RKO (cell line): ENCODE results near the gene SEC11A.
A peak's percentile ranks its signal among the peaks of the same experiment; 100 is the strongest.
"Not testable (repeated sequence)": the region's sequence is repeated elsewhere in the genome, so short reads cannot be mapped to it uniquely, and the experiment has no call there.

Source experiments
- DNase-seq: peaks from one replicate; pipeline ENCODE4 v3.0.0-alpha.2; 2016; ENCODE audit warnings: low spot score

SEC11A gene

DNA sequence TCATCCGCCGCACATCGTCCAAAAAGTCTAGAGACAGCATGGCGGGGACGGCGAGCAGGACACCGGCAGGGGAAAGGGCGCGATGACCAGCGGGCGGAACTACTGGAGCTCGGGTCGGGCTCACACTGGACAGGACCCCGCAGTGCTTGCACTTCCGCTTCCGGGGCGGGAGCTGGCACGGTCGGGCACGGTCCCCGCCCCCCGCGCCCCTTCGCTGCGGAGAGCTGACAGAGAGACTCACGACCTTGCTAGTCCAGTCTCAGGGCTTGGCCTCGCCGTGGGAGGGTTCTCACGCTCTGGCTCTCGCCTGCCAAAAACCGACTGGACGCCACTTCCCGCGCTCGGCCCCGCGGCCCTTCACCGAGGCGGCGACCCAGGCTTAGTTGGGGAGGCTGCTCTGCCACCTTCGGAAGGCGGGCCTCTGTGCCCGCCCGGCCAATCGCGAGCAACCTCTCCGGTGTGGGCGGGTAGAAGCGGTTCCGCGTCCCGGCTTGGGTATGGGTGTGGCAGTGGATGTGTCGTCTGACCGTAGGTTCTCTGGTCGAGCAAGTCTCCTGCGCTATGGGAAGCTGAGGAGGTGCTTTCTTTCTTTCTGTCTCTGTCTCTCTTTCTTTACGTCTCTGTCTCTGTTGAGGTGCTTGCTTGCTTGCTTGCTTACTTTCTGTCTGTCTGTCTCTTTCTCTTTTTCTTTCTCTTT is at the start of gene SEC11A:
SEC11A (minus strand) TSS at position 104 of the 697 bp plus-strand sequence; CDS start at position 40, 64 bp downstream.
- peak; percentile 95 for DNase-seq

DNA sequence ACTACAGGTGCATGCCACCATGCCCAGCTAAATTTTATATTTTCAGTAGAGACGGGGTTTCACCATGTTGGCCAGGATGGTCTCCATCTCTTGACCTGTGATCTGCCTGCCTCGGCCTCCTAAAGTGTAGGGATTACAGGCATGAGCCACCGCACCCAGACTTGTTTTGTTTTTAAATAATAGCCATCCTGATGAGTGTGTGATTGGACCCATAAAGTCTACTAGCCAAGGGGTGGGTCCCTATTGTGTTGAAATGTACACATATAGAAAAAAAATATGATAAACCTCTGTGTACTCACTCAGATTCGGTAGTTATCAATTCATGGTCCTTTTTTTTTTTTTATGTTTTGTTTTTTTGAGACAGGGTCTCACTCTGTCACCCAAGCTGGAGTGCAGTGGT is 49.7 kb upstream of the SEC11A start:
- DNase-seq = no peak

DNA sequence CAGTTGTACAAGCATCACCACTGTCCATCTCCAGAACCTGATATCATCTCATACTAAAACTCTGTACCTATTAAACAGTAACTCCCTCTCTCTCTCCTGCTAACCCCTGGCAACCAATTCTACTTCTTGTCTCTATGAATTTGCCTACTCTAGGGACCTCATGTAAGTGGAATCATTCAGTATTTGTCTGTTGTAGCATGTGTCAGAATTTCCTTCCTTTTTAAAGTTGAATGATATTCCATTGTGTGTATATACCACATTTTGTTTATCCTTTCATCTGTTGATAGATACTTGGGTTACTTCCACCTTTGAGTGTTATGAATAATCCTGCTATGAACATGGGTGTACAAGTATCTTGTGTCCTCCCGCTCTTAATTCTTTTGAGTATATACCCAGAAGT is 49.0 kb upstream of the SEC11A start:
- no peak for DNase-seq

DNA sequence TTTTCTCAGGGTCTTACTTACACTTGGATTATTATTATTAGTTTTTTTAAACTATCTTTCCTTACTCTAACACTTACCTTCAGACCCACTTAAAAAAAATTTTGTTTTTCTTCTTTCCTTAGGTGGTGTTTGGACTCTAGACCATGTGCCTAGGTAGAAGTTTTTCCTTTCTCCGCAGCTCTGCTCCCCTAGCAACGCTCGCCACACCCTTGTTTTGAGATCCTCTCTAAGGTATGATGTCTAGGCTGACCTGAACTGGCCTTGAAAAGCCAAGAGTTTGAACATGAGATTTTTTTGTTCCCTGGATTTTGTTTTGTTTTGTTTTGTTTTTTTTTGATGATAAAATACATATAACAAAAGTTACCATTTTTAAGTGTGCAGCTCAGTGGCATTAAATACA is 48.6 kb upstream of the SEC11A start:
- no peak for DNase-seq

DNA sequence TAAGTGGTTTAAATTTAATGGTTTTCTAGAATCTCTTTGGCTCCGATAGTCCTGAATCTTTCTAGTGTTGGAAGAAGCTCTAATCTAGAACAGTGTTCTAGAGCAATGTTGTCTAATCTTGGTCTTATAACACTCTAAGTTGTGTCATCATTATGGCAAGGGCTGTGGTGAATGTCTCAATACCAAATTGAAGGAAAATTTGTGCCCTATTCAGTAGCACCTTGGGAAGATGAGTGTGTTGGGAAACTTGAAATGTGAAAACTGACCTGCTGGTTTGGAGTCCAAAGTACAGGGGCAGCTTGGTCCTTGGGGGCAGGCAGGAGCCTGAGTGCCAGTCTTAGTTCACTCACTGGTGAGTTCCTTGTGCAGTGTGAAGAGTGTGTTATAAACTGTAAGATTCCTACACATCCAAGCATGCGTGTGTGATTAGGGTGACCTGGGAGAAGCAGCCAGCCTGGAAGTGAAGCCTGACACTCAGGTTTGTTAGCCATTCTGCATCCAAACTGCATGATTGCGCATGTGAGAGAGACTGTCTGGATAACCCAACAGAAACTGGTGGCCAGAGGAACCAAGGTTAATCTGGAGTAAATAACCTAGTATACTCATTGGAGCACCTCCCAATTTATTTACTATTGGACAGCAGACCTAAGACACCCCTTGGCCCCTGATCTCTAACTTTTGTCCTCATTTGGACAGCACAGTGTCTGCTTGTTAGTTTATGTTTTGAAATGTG is 47.1 kb upstream of the SEC11A start:
- no peak for DNase-seq

DNA sequence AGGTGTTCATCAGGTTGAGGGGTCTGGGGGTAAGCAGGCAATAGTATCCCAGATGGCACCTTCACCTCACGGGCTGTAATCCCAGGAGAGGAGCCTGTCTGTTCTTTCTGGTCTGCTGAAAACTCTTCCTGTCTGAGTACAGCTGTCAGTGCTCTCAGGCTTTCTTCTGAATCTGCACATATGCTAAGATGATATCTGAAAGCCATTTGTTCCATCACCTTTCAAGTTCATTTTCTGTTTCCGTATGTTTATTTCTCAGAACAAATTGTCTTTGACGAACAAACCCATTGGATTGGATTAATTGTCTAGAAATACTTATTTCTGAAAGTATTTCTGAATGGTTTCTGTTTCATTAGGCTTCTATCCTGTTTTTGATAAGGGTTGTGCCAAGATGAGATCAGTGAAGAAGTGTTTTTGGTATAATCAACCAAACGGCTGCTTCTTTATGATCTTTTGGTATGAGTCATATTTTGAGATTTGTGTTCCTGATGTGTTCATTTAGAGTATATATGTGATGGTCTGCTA is 45.7 kb upstream of the SEC11A start:
- DNase-seq = no peak

DNA sequence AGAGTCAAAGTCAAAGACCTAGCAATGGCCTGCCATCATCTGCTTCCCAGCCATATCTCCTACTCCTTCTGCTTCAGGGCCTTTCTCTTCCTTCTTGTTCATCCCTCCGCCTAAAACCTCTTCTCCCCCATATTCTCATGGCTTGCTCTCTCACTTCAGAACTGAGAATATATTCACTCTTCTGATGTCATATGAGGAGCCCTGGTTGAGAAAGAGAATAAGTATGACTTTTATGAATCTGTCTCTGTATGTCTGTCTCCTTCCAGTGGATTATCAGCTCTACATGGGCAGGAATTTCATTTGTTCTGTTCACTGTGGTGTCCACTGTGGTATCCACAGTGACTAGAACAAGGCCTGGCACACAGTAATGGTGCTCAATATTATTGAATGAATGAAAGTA is 44.3 kb upstream of the SEC11A start:
- DNase-seq = no peak

DNA sequence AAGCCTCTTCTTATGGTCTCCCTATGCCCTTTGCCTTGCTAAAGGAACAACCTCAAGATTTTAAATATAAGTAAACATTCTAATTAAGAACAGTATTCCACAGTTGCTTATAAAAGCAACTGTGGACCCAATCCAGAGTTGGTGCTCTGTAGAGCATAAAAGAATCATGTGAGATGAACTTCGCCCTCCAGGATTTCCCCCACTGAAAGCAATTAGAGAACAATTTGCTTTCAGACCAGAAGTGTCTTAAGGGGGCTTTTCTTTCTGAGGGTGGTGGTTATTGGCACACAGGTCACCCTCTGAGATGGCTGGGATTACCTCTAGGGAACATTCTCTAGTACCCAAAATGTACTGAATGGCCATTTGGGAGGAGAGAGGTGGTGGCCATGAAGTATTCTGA is 43.1 kb upstream of the SEC11A start:
- DNase-seq = no peak

DNA sequence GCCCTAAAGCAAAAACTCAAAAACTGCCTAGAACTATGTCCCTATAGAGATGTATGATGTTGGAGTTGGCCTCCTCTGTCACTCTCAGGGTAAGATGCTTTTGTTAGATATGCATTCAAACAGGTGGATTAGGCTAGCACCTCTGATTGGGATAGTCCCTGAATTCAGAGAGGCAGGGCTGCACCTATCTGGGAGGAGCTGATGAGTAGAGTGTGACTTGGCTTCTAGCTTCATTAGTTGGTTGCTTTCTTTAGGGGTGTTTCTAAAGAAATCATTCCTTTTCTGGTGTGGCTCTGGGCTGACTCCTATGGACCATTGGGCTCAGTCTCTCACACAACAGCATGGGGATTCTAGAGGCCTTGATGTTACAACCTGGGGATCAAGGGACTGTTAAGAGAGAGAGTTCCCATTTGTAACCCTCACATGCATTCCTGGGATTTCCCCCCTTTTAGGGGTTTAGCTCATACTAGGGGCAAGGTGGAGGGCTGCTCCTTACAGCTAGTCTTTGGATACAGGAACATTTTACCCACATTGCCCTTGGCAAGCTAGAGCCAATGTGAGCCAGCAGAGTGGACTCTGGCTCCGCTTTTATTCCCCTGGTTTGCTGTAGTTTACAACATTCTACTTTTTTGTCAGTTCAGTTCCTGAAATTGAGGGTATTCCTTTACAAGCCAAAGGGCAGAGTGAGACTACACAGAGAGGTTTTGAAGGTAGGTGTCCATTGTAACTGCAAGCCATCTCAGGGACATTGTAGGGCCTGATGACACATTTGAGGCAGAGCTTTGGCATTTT is 40.0 kb upstream of the SEC11A start:
- no peak for DNase-seq

DNA sequence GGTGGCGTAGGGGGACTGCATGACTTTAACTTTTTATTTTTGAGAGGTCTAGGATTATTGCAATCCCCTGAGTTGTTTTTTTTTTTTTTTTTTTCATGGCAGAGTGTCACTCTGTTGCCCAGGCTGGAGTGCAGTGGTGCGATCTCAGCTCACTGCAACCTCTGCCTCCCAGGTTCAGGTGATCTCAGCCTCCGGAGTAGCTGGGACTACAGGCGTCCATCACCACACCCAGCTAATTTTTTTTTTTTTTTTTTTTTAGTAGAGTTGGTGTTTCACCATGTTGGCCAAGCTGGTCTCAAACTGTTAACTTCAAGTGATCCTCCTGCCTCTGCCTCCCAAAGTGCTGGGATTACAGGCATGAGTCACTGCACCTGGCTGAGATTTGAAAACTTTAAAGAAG is 39.0 kb upstream of the SEC11A start:
- DNase-seq = not testable (repeated sequence)

DNA sequence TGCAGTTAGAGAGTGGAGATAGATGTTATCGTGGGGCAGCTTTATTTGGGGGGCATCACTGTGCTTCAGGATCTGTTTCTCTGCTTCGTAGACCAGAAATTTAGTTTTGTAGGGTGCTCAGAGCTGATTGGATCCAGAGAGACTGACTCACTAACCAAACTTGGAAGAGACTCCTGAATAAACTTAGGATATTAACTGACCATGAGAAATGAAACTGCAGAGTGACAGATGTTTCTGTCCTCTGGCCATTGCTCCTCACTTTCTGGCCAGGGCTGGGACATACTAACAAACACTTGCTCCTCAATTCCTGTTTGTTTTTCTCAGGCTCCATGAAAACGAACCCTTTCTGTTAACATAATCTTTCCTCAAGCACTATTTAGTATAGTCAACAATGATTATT is 36.8 kb upstream of the SEC11A start:
- no peak for DNase-seq

DNA sequence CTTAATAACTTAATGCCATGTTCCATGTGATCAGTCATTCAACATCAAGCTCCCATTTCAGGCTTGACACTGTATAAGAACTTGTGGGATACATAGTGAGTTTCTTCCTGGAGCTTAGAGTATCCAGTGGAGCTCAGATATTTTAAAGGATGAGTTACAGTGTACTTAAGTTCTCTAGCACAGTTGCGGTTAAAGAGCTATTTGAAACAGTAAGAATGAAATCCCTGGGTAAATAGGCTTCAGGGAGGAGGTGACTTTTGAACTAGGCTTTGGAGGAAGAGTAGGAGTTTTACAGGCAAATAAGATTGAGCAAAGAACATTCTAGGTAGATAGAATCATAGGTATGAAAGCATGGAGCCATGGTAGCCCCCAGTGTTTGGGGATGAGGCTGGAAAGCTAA is 36.3 kb upstream of the SEC11A start:
- DNase-seq = no peak

DNA sequence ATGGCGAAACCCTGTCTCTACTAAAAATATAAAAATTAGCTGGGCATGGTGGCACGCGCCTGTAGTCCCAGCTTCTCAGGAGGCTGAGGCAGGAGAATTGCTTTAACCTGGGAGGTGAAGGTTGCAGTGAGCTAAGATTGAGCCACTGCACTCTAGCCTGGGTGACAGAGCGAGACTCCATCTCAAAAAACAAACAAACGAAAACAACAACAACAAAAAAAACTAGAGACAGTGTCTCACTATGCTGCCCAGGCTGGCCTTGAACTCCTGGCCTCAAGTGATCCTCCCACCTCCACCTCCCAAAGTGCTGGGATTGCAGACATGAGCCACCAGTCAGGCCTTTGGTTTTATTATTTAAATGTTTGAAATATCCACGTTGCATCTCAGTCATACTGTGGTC is 35.8 kb upstream of the SEC11A start:
- not testable (repeated sequence) for DNase-seq

DNA sequence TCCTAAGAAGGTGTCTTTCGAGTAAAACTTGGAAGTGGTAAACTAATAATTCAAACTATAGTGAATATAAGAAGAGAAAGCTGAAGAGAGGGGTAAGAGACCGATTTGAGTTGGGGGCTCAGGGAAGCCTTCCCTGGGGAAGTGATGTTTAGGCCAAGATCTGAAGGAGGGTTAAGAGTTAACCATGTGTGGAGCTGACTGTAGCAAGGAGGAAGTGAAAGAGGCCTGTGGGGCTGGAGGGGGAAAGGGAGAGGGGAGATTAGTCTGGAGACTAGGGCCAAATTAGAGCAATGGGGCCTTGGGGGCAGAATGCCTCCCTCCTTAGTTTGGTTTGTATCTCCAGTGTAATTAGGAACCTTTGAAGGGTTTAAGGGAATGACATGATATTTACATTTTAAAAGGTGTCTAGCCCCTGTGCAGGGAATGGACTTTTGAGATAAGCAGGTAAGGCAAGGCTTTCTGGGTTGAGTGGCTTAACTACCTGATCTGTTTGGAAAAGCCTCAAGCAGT is 34.7 kb upstream of the SEC11A start:
- no peak for DNase-seq

DNA sequence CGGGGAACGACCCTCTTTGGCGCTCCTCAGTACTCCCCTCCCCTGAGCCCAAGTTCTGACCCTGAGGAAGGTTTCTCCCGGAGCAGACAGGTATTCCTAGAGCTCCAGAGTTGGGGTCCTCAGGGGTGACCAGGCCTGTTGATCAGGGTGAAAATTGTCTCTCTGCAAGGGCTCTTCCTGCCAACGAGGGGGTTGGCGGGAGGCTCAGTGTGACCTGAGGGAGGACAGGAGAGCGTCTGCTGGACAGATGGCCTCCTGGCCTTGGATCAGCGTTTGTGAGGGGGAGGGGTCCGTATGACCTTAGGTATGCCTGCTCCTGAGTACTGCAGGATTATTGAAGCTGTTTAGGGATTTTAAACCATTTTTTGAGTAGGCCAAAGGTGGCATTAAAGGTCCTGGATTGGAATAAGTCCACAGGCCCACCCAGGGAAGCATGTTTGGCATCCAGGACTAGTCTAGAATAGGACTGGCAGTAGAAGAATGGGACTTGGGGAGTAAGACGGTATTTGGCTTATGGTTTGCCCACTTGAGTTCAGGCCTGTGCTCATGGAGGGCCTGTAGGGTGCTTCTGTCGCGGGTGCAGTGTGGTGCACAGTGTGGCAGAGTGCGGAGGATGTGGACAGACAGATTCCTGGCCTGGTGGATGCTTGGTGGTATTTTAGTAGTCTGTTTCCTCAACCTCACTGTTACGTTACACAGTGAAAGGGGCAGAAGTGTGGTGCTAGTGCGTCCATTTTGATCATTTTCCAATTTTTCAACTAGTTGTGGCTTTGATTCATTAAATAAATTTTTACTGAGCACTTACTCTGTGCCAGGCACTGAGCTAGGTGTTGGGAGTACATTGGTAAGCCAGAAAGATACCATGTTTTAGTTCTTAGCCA is 33.4 kb upstream of the SEC11A start:
- DNase-seq = peak; percentile 71

DNA sequence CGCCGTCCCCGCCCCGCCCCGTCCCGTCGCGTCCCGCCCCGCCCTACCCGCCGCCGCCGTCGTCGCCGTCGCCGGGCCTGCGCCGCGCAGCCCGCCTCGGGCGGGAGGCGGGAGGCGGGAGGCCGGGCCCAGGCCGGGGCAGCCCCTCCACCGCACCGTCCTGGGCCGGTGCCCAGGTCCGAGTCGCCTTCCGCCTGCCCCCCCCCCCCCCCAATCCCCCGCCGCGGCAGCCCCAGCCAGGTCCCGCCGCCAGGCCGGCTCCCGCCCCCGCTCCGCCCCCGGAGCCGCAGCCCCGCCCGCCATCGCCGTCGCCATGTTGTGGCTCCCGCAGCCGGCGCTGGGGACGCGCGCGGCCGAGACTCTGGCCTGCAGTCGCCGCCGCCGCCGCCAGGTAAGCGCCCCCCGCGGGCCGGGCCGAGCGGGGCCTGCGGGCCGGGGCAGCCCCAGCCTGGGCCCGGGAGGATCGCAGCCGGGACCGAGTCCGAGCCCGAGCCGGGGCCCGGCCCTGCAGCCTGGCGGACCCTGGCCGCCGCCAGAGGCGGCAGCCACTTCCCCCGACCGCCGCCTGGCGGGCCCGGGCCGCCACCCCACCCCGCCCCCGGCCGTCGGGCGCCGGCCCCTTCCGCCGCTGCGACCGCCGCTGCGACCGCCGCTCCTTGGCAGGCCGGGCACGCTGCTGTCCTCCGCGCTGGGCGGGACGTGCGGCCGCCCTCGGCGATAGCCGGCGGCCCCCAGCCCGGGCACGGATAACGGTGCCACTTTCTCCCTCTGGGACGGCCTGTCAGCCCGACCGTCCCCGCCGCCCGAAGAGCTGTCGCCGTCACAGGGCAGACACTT is 32.6 kb upstream of the SEC11A start, which contains the start of gene ZNF592:
ZNF592 (plus strand) TSS at position 319 of the 837 bp plus-strand sequence. CDS start 34,084 bp downstream, outside the sequence.
- DNase-seq = peak; percentile 70

DNA sequence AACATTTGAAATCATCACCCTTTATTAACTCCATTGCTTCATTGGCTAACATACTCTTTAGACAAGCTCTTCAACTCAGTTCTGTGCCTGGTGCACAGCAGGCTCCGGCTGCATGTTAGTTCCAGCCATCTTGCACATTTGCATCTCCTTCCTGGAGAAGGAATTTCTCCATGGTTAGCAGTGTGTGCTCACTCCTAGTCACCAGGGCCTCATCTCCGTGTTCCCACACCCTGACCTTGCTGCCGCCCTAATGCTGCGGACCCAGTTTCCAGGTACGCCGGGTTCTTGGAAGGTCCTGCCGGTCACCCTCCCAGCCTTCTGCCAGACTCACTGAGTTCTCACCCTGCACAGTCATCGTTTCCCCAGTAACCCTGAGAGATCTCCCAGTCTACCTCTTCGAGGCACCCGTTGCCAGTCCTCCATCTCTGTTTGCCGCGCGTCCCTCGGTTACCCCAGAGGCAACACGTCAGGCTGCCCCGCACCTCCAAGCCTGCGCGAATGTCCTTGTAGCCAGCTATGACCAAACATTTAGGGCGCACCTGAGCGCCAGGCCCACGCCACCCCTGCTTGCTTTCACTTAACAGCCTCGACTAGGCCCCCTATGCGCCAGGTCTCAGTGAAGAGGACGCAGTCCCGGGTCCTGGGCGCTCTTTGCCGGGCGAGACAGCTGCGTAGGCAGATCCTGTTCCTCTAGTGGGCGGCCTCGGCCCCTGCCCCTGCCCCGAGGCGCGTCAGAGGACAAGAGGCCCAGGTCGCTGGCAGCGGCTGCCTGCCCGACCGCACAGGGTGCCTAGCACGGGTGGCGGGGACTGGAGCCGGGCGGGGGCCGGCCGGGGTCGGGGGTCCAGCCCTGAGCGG is 31.7 kb upstream of the SEC11A start:
- DNase-seq = peak; percentile 83

DNA sequence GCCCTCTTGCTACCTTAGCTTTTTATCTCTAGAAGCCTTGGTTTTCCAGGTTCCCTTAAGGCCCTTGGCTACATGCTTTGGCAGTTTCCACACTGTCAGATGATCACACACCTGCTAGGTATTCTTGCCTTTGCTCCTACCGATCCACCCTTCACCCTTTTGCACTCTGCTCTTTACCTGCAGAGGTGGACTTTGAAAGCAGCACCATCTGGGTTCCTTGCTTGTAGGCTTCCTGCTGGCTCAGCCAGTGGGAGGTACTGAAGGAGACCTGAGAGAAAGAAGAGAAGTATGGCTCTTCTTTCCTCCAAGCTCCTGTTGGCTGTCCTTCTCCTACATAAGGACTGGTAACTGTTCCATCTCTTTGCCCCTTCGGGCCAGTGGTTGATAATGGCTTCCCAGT is 25.2 kb upstream of the SEC11A start:
- no peak for DNase-seq

DNA sequence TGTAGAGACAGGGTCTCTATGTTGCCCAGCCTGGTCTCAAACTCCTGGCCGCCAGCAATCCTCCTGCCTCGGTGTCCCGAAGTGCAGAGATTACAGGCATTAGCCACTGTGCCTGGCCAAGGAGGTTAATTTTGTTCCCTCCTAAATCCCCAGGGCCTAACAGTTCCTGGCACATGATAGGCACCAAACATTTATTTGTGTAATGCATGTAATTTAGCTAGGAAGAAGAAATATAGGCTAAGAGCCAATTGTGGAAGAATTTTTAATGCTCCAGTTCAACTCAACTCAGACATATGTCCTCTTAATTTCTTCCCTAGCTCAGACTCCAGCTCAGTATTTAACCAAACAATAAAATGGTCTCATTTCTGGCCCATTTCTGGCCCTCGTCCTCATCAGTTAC is 24.8 kb upstream of the SEC11A start:
- DNase-seq = no peak
